ENCODE measurements around the gene KCNQ1.

DNA sequence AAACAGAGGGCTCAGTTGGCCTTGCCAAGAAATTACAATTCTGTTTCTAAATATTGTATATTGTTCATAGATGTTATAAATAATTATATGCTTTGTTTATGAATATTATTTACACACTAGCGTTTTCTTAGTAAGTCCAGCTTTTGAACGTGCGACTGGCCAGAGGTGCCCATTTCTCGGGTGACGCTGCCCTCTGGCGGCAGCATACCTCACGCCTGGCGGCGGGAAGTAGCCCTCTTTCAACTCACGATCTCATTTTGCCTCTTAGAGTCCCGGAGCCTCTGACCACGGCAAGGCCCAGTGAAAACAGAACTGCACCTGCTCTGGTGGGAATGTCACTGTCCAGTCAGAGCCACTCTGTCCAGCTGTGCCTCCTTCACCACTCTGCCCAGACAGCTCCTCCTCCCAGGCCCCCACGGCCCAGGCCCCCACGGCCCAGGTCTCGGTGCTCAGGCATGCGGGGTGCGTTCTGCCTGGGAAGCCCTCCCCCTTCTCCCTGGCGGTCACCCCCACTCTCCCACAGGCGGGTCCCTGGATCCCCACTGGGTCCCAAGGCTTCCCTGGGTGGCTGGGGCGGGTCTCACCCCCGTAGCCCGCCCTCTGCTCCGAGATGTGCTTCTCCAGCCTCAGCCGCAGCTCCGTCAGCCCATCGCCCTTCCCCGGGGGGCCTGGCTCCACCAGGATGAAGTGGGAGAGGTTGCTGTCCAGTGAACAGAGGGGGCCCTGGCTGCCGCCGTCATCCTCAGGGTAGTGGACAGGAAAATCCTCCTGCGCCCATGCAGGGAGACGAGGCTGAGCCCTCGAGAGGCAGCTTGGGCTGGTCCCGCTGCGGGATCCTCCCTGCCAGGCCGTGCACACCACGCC lies 24.9 kb upstream of the KCNQ1 start:
- no peak for TF ChIP-seq POLR2A (IDR thresholded peaks at IDR 0.05)
- TF ChIP-seq, protein P1, sequence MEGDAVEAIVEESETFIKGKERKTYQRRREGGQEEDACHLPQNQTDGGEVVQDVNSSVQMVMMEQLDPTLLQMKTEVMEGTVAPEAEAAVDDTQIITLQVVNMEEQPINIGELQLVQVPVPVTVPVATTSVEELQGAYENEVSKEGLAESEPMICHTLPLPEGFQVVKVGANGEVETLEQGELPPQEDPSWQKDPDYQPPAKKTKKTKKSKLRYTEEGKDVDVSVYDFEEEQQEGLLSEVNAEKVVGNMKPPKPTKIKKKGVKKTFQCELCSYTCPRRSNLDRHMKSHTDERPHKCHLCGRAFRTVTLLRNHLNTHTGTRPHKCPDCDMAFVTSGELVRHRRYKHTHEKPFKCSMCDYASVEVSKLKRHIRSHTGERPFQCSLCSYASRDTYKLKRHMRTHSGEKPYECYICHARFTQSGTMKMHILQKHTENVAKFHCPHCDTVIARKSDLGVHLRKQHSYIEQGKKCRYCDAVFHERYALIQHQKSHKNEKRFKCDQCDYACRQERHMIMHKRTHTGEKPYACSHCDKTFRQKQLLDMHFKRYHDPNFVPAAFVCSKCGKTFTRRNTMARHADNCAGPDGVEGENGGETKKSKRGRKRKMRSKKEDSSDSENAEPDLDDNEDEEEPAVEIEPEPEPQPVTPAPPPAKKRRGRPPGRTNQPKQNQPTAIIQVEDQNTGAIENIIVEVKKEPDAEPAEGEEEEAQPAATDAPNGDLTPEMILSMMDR (IDR thresholded peaks at IDR 0.05), result peak; percentile 68 to 80 (median 78)
